Right lobe of liver (tissue), 4 donors: ENCODE measurements around the gene SMIM28.

Source experiments
- POLR2A ChIP-seq: fragments of 450-650 bp; IDR thresholded peaks from one replicate; pipeline ENCODE4 v1.6.1; 2017; ENCODE audit warnings: antibody characterized with exemption, mild to moderate bottlenecking
- TF ChIP-seq, protein P1 (sequence below), 4 donors: fragments of 200-600 bp in 3 of 4; fragments of 450-650 bp in 1 of 4; IDR thresholded peaks; one replicate each; pipeline versions ENCODE4 v1.5.1 to v1.8.0; 2016 to 2022; ENCODE audit warnings: antibody characterized with exemption in 4 of 4, mild to moderate bottlenecking in 2 of 4
- donor health status: DM: no; HTN: no; CAD: no.
- donor health status: DM: no; HTN: no; CAD: no.
- donor health status: DM: no; HTN: yes; CAD: no.

- TF ChIP-seq POLR2A = no peak
- TF ChIP-seq, protein P1, sequence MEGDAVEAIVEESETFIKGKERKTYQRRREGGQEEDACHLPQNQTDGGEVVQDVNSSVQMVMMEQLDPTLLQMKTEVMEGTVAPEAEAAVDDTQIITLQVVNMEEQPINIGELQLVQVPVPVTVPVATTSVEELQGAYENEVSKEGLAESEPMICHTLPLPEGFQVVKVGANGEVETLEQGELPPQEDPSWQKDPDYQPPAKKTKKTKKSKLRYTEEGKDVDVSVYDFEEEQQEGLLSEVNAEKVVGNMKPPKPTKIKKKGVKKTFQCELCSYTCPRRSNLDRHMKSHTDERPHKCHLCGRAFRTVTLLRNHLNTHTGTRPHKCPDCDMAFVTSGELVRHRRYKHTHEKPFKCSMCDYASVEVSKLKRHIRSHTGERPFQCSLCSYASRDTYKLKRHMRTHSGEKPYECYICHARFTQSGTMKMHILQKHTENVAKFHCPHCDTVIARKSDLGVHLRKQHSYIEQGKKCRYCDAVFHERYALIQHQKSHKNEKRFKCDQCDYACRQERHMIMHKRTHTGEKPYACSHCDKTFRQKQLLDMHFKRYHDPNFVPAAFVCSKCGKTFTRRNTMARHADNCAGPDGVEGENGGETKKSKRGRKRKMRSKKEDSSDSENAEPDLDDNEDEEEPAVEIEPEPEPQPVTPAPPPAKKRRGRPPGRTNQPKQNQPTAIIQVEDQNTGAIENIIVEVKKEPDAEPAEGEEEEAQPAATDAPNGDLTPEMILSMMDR (IDR thresholded peaks at IDR 0.05) = no peak
These were observed 25.1 kb downstream of the SMIM28 start for GRCh38 chr6:138402838-138403187.
